Tibial nerve (tissue), 4 donors: ENCODE data around the gene PLA2G15.

Experiments
- EP300 ChIP-seq, 2 donors: sonication (generic); formaldehyde crosslinking; IDR thresholded peaks; one replicate each; pipeline ENCODE4 v1.6.1; 2017; ENCODE audit warnings: antibody characterized with exemption in 2 of 2, mild to moderate bottlenecking in 1 of 2
- POLR2A ChIP-seq, 2 donors: fragments of 450-650 bp; IDR thresholded peaks; one replicate each; pipeline ENCODE4 v1.6.1; 2017; ENCODE audit warnings: antibody characterized with exemption in 2 of 2, mild to moderate bottlenecking in 2 of 2, moderate library complexity in 2 of 2
- TF ChIP-seq, protein P1 (sequence below), 5 experiments: fragments of 200-600 bp in 3 of 5; fragments of 450-650 bp in 2 of 5; sonication (generic) in 3 of 5; IDR thresholded peaks; one replicate each; pipeline ENCODE4 v1.5.1; 2016 to 2019; ENCODE audit warnings: antibody characterized with exemption in 5 of 5, mild to moderate bottlenecking in 3 of 5, moderate library complexity in 2 of 5

DNA sequence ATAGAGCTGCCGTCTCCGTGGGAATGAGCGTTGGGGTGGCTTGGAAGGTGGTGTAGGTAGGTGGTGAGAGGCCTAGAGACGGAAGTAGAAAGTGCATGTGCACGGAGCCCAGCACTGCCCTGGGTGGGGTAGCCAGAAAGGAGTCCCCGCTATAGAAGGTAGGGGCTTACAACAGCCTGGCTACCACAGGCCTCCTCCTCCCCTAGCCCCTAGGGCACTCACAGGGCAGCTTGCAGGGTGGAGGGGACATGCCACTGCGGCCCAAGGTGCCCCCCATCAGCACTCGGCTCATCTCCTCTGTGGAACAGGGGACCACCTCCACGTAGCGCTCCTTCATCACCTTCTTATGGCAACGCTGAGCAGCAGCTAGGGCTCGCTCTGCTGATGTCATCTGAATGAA is 14.2 kb upstream of the PLA2G15 start:
- TF ChIP-seq, protein P1, sequence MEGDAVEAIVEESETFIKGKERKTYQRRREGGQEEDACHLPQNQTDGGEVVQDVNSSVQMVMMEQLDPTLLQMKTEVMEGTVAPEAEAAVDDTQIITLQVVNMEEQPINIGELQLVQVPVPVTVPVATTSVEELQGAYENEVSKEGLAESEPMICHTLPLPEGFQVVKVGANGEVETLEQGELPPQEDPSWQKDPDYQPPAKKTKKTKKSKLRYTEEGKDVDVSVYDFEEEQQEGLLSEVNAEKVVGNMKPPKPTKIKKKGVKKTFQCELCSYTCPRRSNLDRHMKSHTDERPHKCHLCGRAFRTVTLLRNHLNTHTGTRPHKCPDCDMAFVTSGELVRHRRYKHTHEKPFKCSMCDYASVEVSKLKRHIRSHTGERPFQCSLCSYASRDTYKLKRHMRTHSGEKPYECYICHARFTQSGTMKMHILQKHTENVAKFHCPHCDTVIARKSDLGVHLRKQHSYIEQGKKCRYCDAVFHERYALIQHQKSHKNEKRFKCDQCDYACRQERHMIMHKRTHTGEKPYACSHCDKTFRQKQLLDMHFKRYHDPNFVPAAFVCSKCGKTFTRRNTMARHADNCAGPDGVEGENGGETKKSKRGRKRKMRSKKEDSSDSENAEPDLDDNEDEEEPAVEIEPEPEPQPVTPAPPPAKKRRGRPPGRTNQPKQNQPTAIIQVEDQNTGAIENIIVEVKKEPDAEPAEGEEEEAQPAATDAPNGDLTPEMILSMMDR (IDR thresholded peaks at IDR 0.05) = no peak
- no peak for TF ChIP-seq EP300 (IDR thresholded peaks at IDR 0.05)
- no peak for TF ChIP-seq POLR2A (IDR thresholded peaks at IDR 0.05)
